ENCODE results near the gene WBP2NL. TPM values are rescaled to one million over a fixed set of nuclear protein-coding genes. Genes with fewer than 3 reads are reported as not detected.

Gene WBP2NL
- polyA plus RNA-seq, 1 donor from 2014 or later: not detected

DNA sequence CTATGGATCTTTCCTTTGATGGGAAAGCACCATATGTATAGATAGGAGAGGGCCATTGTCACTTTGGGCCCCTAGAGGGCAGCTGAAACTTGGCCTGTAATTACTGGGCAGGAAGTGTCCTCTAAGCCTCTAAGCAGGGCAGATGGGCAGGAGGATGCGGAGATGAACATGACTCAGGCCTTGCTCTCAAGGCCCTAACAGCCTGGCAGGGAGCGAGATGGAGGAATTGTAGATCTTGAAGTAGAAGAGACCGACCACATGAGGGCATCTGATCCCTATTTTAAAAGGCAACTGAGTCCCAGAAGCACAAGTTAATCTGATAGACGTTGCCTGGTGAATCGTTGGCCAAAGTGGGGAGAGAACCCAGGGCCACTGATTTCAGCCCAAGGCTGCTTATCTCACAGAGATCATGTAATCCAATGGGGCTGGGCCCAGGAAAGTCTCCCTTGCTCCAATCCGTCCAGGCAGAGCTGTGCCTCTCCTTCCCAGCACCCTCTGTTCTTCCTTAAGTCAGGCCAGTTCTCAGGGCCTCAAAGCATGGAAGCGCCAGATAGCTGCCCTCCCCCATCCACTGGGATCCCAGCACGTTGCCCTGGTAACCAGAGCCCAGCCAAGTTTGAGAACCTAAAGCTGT lies 31.9 kb upstream of the WBP2NL start:
- H3K9me3 ChIP-seq (ENCODE audit: low read length): no peaks in the 10 kb centered on the region
- H3K27me3 ChIP-seq (ENCODE audit: insufficient read depth, low read depth, low read length): no peaks in the 10 kb centered on the region
- no peak overlapping the region for H3K4me2 ChIP-seq (ENCODE audit: low read length)
- no peak overlapping the region for H2AFZ ChIP-seq (ENCODE audit: low read depth, low read length)
- H3K9ac ChIP-seq (ENCODE audit: low read length): no peak overlapping the region
- no peaks in the 10 kb centered on the region for H4K20me1 ChIP-seq (ENCODE audit: insufficient read depth)
- no peaks in the 10 kb centered on the region for H3K9me2 ChIP-seq (ENCODE audit: insufficient read depth, low read length)
- no peak overlapping the region for H3K4me3 ChIP-seq (ENCODE audit: low read length)
- H3K79me2 ChIP-seq (replicated peaks; ENCODE audit: insufficient read depth, low read length): no peaks in the 10 kb centered on the region
- H3K27ac ChIP-seq (ENCODE audit: low read length): no peak overlapping the region
- H3K36me3 ChIP-seq (ENCODE audit: insufficient read depth, low read length): no peaks in the 10 kb centered on the region
- H3F3A ChIP-seq (ENCODE audit: insufficient read depth, low read length, poor library complexity, severe bottlenecking): no peaks in the 10 kb centered on the region
- TF ChIP-seq RAD21 (conservative IDR thresholded peaks at IDR 0.05): peak; percentile 73
- peak; percentile 74 for TF ChIP-seq SMC3 (conservative IDR thresholded peaks at IDR 0.05; ENCODE audit: poor library complexity)
- TF ChIP-seq, protein P1, sequence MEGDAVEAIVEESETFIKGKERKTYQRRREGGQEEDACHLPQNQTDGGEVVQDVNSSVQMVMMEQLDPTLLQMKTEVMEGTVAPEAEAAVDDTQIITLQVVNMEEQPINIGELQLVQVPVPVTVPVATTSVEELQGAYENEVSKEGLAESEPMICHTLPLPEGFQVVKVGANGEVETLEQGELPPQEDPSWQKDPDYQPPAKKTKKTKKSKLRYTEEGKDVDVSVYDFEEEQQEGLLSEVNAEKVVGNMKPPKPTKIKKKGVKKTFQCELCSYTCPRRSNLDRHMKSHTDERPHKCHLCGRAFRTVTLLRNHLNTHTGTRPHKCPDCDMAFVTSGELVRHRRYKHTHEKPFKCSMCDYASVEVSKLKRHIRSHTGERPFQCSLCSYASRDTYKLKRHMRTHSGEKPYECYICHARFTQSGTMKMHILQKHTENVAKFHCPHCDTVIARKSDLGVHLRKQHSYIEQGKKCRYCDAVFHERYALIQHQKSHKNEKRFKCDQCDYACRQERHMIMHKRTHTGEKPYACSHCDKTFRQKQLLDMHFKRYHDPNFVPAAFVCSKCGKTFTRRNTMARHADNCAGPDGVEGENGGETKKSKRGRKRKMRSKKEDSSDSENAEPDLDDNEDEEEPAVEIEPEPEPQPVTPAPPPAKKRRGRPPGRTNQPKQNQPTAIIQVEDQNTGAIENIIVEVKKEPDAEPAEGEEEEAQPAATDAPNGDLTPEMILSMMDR (IDR thresholded peaks at IDR 0.05; ENCODE audit: poor library complexity, severe bottlenecking): peak; percentile 67
- TF ChIP-seq EP300 (conservative IDR thresholded peaks at IDR 0.05; ENCODE audit: poor library complexity, severe bottlenecking): no peak

DNA sequence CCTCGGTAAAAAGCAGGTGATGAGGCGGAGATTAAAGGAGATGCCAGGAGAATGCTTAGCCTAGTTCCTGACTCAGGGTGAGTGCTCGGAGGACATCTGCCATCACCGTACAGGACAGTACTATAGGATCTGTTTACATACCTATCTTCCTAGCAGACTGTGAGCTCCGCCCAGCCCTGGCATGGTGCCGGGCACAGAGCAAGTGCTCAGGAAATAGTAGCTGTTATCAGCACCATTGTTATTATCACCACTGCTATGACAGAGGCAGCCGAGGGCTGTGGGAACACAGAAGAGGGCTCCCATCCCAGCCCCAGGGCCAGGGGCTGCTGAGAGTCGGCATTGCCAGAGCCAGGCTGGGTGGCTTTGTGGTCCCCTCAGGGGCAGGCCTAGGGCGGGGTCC lies 30.0 kb upstream of the WBP2NL start:
- H3K36me3 ChIP-seq (ENCODE audit: insufficient read depth, low read length): no peaks in the 10 kb centered on the region
- H3K79me2 ChIP-seq (replicated peaks; ENCODE audit: insufficient read depth, low read length): no peaks in the 10 kb centered on the region
- no peak overlapping the region for H3K4me2 ChIP-seq (ENCODE audit: low read length)
- H4K20me1 ChIP-seq (ENCODE audit: insufficient read depth): no peaks in the 10 kb centered on the region
- H3K27me3 ChIP-seq (ENCODE audit: insufficient read depth, low read depth, low read length): no peaks in the 10 kb centered on the region
- no peak for TF ChIP-seq TAF1 (IDR thresholded peaks at IDR 0.05; ENCODE audit: low read depth)
- no peak for TF ChIP-seq RAD21 (conservative IDR thresholded peaks at IDR 0.05)
- TF ChIP-seq SMC3 (conservative IDR thresholded peaks at IDR 0.05; ENCODE audit: poor library complexity): no peak
- no peak for TF ChIP-seq EP300 (conservative IDR thresholded peaks at IDR 0.05; ENCODE audit: poor library complexity, severe bottlenecking)
- TF ChIP-seq EZH2 (IDR thresholded peaks at IDR 0.05; ENCODE audit: borderline replicate concordance, insufficient read depth, low read length, poor library complexity, severe bottlenecking): no peak
- no peak for TF ChIP-seq POLR2AphosphoS5 (IDR thresholded peaks at IDR 0.05)
- TF ChIP-seq MXI1 (conservative IDR thresholded peaks at IDR 0.05; ENCODE audit: poor library complexity, severe bottlenecking): no peak
- TF ChIP-seq, protein P1 (IDR thresholded peaks at IDR 0.05; ENCODE audit: poor library complexity, severe bottlenecking): no peak
- no peak overlapping the region for H2AFZ ChIP-seq (ENCODE audit: low read depth, low read length)
- no peak overlapping the region for H3K9ac ChIP-seq (ENCODE audit: low read length)
- no peaks in the 10 kb centered on the region for H3F3A ChIP-seq (ENCODE audit: insufficient read depth, low read length, poor library complexity, severe bottlenecking)
- no peaks in the 10 kb centered on the region for H3K9me3 ChIP-seq (ENCODE audit: low read length)
- no peak overlapping the region for H3K27ac ChIP-seq (ENCODE audit: low read length)
- no peak overlapping the region for H3K4me3 ChIP-seq (ENCODE audit: low read length)
- H3K9me2 ChIP-seq (ENCODE audit: insufficient read depth, low read length): no peaks in the 10 kb centered on the region

DNA sequence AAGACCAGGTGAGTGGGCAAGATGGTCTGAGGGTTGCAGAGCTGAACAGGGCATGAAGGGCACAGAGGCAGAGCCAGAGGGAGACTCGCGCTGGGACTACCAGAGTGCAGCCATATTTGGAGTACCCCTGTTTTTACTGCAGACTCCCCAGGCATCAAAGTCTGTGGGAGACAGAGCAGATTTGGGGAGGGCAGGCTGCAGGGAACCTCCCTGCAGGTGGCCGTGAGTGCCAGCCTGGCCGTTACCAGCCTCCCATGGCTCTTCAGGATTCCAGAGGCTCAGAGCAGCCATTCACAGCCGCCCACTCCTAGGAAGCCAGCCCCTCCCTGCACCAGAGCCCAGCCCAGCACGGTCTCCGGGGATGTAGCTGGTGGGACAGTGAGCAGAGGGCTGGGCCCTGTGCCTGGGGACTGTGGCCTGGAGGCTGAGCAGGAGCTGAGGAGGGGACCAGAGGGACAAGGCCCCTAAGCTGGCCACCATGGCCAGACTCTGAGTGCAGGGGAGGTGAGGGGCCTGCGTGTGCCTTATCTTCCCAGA lies 29.4 kb upstream of the WBP2NL start, which contains the start of gene SEPTIN3:
Gene SEPTIN3 (plus strand): TSS at position 334 of the 537 bp plus-strand sequence. CDS start 2,050 bp downstream, outside the sequence.
- H3F3A ChIP-seq (ENCODE audit: insufficient read depth, low read length, poor library complexity, severe bottlenecking): no peaks in the 10 kb centered on the region
- no peak for TF ChIP-seq TAF1 (IDR thresholded peaks at IDR 0.05; ENCODE audit: low read depth)
- no peak for TF ChIP-seq MXI1 (conservative IDR thresholded peaks at IDR 0.05; ENCODE audit: poor library complexity, severe bottlenecking)
- TF ChIP-seq SMC3 (conservative IDR thresholded peaks at IDR 0.05; ENCODE audit: poor library complexity): no peak
- no peak for TF ChIP-seq EP300 (conservative IDR thresholded peaks at IDR 0.05; ENCODE audit: poor library complexity, severe bottlenecking)
- TF ChIP-seq, protein P1 (IDR thresholded peaks at IDR 0.05; ENCODE audit: poor library complexity, severe bottlenecking): no peak
- TF ChIP-seq POLR2AphosphoS5 (IDR thresholded peaks at IDR 0.05): no peak
- TF ChIP-seq EZH2 (IDR thresholded peaks at IDR 0.05; ENCODE audit: borderline replicate concordance, insufficient read depth, low read length, poor library complexity, severe bottlenecking): no peak
- TF ChIP-seq, protein P2, sequence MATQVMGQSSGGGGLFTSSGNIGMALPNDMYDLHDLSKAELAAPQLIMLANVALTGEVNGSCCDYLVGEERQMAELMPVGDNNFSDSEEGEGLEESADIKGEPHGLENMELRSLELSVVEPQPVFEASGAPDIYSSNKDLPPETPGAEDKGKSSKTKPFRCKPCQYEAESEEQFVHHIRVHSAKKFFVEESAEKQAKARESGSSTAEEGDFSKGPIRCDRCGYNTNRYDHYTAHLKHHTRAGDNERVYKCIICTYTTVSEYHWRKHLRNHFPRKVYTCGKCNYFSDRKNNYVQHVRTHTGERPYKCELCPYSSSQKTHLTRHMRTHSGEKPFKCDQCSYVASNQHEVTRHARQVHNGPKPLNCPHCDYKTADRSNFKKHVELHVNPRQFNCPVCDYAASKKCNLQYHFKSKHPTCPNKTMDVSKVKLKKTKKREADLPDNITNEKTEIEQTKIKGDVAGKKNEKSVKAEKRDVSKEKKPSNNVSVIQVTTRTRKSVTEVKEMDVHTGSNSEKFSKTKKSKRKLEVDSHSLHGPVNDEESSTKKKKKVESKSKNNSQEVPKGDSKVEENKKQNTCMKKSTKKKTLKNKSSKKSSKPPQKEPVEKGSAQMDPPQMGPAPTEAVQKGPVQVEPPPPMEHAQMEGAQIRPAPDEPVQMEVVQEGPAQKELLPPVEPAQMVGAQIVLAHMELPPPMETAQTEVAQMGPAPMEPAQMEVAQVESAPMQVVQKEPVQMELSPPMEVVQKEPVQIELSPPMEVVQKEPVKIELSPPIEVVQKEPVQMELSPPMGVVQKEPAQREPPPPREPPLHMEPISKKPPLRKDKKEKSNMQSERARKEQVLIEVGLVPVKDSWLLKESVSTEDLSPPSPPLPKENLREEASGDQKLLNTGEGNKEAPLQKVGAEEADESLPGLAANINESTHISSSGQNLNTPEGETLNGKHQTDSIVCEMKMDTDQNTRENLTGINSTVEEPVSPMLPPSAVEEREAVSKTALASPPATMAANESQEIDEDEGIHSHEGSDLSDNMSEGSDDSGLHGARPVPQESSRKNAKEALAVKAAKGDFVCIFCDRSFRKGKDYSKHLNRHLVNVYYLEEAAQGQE (IDR thresholded peaks at IDR 0.05; ENCODE audit: borderline replicate concordance): no peak
- TF ChIP-seq RAD21 (conservative IDR thresholded peaks at IDR 0.05): no peak
- no peaks in the 10 kb centered on the region for H3K9me3 ChIP-seq (ENCODE audit: low read length)
- no peaks in the 10 kb centered on the region for H3K9me2 ChIP-seq (ENCODE audit: insufficient read depth, low read length)
- no peak within 1 kb of the TSS for H3K27ac ChIP-seq (ENCODE audit: low read length)
- H3K79me2 ChIP-seq (replicated peaks; ENCODE audit: insufficient read depth, low read length): no peaks in the 10 kb centered on the region
- no peaks in the 10 kb centered on the region for H4K20me1 ChIP-seq (ENCODE audit: insufficient read depth)
- H2AFZ ChIP-seq (ENCODE audit: low read depth, low read length): no peak within 1 kb of the TSS
- no peak within 1 kb of the TSS for H3K9ac ChIP-seq (ENCODE audit: low read length)
- no peaks in the 10 kb centered on the region for H3K27me3 ChIP-seq (ENCODE audit: insufficient read depth, low read depth, low read length)
- no peaks in the 10 kb centered on the region for H3K36me3 ChIP-seq (ENCODE audit: insufficient read depth, low read length)
- H3K4me3 ChIP-seq (ENCODE audit: low read length): no peak within 1 kb of the TSS
- no peak within 1 kb of the TSS for H3K4me2 ChIP-seq (ENCODE audit: low read length)
